PC-3 (cell line): Measurements from ENCODE around the gene PKD1L1.

Experiments
- EZH2 ChIP-seq: fragments of 300-600 bp; sonication (generic); IDR thresholded peaks from one replicate; pipeline ENCODE4 v1.6.1; 2017; ENCODE audit warnings: antibody characterized with exemption, mild to moderate bottlenecking, low read length; ENCODE audit not compliant: unreplicated experiment
- TF ChIP-seq, protein P1 (sequence below): fragments of 300-600 bp; sonication (generic); conservative IDR thresholded peaks from 2 replicates; pipeline ENCODE4 v1.5.1; 2017; ENCODE audit warnings: antibody characterized with exemption, low read depth, mild to moderate bottlenecking, low read length

GRCh38 chr7:47837826-47838225 is 110.4 kb downstream of the PKD1L1 start:
- TF ChIP-seq, protein P1, sequence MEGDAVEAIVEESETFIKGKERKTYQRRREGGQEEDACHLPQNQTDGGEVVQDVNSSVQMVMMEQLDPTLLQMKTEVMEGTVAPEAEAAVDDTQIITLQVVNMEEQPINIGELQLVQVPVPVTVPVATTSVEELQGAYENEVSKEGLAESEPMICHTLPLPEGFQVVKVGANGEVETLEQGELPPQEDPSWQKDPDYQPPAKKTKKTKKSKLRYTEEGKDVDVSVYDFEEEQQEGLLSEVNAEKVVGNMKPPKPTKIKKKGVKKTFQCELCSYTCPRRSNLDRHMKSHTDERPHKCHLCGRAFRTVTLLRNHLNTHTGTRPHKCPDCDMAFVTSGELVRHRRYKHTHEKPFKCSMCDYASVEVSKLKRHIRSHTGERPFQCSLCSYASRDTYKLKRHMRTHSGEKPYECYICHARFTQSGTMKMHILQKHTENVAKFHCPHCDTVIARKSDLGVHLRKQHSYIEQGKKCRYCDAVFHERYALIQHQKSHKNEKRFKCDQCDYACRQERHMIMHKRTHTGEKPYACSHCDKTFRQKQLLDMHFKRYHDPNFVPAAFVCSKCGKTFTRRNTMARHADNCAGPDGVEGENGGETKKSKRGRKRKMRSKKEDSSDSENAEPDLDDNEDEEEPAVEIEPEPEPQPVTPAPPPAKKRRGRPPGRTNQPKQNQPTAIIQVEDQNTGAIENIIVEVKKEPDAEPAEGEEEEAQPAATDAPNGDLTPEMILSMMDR: no peak
- no peak for TF ChIP-seq EZH2
